Left lung (tissue), 10 donors: ENCODE data around the gene DIPK1B. TPM values are rescaled to one million over a fixed set of nuclear protein-coding genes. Genes with fewer than 3 reads are reported as not detected.

Experiments
- ATAC-seq: fragments of 200-7000 bp; cut with Tn5 transposase; one replicate; pipeline ENCODE4 v1.9.1; 2020; ENCODE audit warnings: moderate library complexity
- DNase-seq, 4 donors: peaks; one replicate each; pipeline ENCODE4 v3.0.0-alpha.2; 2013 to 2020
- H3K27ac ChIP-seq, 2 donors: fragments of 200-600 bp; sonication (generic) in 1 of 2; one replicate each; pipeline versions ENCODE4 v1.5.0 to v1.8.0; 2020 to 2021
- H3K27me3 ChIP-seq, 2 donors: fragments of 200-600 bp; sonication (generic) in 1 of 2; one replicate each; pipeline versions ENCODE4 v1.5.0 to v1.8.0; 2020 to 2021
- H3K36me3 ChIP-seq, 2 donors: fragments of 200-600 bp; sonication (generic) in 1 of 2; one replicate each; pipeline versions ENCODE4 v1.5.0 to v1.8.0; 2020 to 2021
- H3K4me1 ChIP-seq, 2 donors: fragments of 200-600 bp; one replicate each; pipeline ENCODE4 v1.8.0; 2021
- H3K4me3 ChIP-seq, 2 donors: fragments of 200-600 bp; sonication (generic) in 1 of 2; one replicate each; pipeline versions ENCODE4 v1.5.0 to v1.8.0; 2020 to 2021; ENCODE audit warnings: mild to moderate bottlenecking in 1 of 2
- H3K9me3 ChIP-seq, 2 donors: fragments of 200-600 bp; sonication (generic) in 1 of 2; one replicate each; pipeline versions ENCODE4 v1.5.0 to v1.8.0; 2020 to 2021
- CTCF ChIP-seq, 2 donors: fragments of 200-600 bp; sonication (generic) in 1 of 2; IDR thresholded peaks; one replicate each; pipeline versions ENCODE4 v1.5.0 to v1.8.0; 2021; ENCODE audit warnings: antibody characterized with exemption in 2 of 2
- intact Hi-C, 2 donors: fragments of 100-400 bp; cut with DNase I; formaldehyde crosslinking; loops; one replicate each; pipeline versions ENCODE4 v1.11.2 to v1.14.2; 2022
- polyA plus RNA-seq, 6 donors: library from polyadenylated mRNA; unstranded; fragments of 120-200 nt; gene quantifications; one replicate each; pipeline ENCODE4 v1.2.1, GENCODE V29; 2013; ENCODE audit not compliant: insufficient read length in 6 of 6
- total RNA-seq, 2 donors: library from RNA; stranded (reverse); fragmentation: NEBNext Ultra II Directional; extraction: Animal tissue kit (Norgen Biotek cat#: 25700); gene quantifications; one replicate each; pipeline ENCODE4 v1.2.1, GENCODE V29; 2021
- donor health status: DM: no; HTN: yes; CAD: no.
- donor health status: DM: no; HTN: no; CAD: no.

Gene DIPK1B
- total and polyA plus RNA-seq, 8 donors: 12.6 to 37.4 (median 28.6) TPM

GRCh38 chr9:136742591-136743391 is 30.4 kb downstream of the DIPK1B start, which contains the start of gene LCN10:
Gene LCN10 (minus strand): TSS chr9:136742940. CDS start chr9:136742903, 37 bp downstream.
- TF ChIP-seq CTCF (IDR thresholded peaks at IDR 0.05): no peak
- peak; percentile 10 for ATAC-seq
- Histone ChIP-seq H3K4me3 (no peak within 1 kb of the TSS), H3K27ac (no peak within 1 kb of the TSS), H3K36me3 (no peaks in the 10 kb centered on the region), H3K27me3 (peaks cover 16 to 53% of the 10 kb centered on the region in 2 donors), H3K9me3 (no peaks in the 10 kb centered on the region), H3K4me1 (peaks cover 15 to 20% of the 10 kb centered on the region in 2 donors)
- peak in 1 of 4 donors; percentile 75 for DNase-seq
- intact Hi-C loops: no loop called here

- DNase-seq (peak in 1 of 4 donors; percentile 61), ATAC-seq (no peak)
- H3K9me3 ChIP-seq: no peaks in the 10 kb centered on the region
- no peak overlapping the region for H3K4me3 ChIP-seq
- peaks cover 16 to 53% of the 10 kb centered on the region in 2 donors for H3K27me3 ChIP-seq
- intact Hi-C loops: no loop called here
- no peaks in the 10 kb centered on the region for H3K36me3 ChIP-seq
- no peak for TF ChIP-seq CTCF (IDR thresholded peaks at IDR 0.05)
- peaks cover 15 to 23% of the 10 kb centered on the region in 2 donors for H3K4me1 ChIP-seq
- no peak overlapping the region for H3K27ac ChIP-seq
Observed at GRCh38 chr9:136743639-136744211, 31.4 kb downstream of the DIPK1B start.

GRCh38 chr9:136744773-136745172 is 32.4 kb downstream of the DIPK1B start:
- H3K9me3 ChIP-seq: no peaks in the 10 kb centered on the region
- H3K4me3 ChIP-seq: no peak overlapping the region
- intact Hi-C loops: no loop called here
- peaks cover 15 to 28% of the 10 kb centered on the region in 2 donors for H3K4me1 ChIP-seq
- TF ChIP-seq CTCF (IDR thresholded peaks at IDR 0.05): no peak
- DNase-seq: peak in 1 of 4 donors; percentile 49
- H3K27ac ChIP-seq: no peak overlapping the region
- H3K36me3 ChIP-seq: no peaks in the 10 kb centered on the region
- H3K27me3 ChIP-seq: peaks cover 16 to 46% of the 10 kb centered on the region in 2 donors
- ATAC-seq: no peak

- peak overlapping the region in 1 of 2 donors; percentile 18 for H3K4me3 ChIP-seq
- H3K4me1 ChIP-seq: peaks cover 15 to 28% of the 10 kb centered on the region in 2 donors
- no peaks in the 10 kb centered on the region for H3K9me3 ChIP-seq
- H3K27me3 ChIP-seq: peaks cover 16 to 38% of the 10 kb centered on the region in 2 donors
- no peak for TF ChIP-seq CTCF (IDR thresholded peaks at IDR 0.05)
- no peak for ATAC-seq
- peak in 1 of 4 donors; percentile 69 for DNase-seq
- peak overlapping the region in 1 of 2 donors; percentile 28 for H3K27ac ChIP-seq
- no peaks in the 10 kb centered on the region for H3K36me3 ChIP-seq
- intact Hi-C loops: no loop called here
Observed at GRCh38 chr9:136745389-136746154, 33.2 kb downstream of the DIPK1B start.
